Activated CD4-positive, alpha-beta T cell treated with anti-CD3 and anti-CD28 coated beads for 36 hours (primary cell): ENCODE results near the gene COL9A3. TPM values are rescaled to one million over a fixed set of nuclear protein-coding genes. Genes with fewer than 3 reads are reported as not detected.

Experiments used
- ATAC-seq: fragments of 200-7000 bp; cut with Tn5 transposase; one replicate; pipeline ENCODE4 v1.10.0; 2021; ENCODE audit warnings: mild to moderate bottlenecking, moderate library complexity
- CTCF ChIA-PET: fragments of 350-600 bp; sonication (Branson Sonifier 250); formaldehyde crosslinking; loops from one replicate; lab custom pipeline; 2021; ENCODE audit warnings: antibody characterized with exemption; lab: Charles Lee
- POLR2A ChIA-PET: fragments of 350-600 bp; sonication (Branson Sonifier 250); formaldehyde crosslinking; loops from one replicate; lab custom pipeline; 2021; ENCODE audit warnings: antibody characterized with exemption, inconsistent platforms; lab: Charles Lee
- DNase-seq: peaks from one replicate; pipeline ENCODE4 v3.0.0-alpha.2; 2020
- H3K27ac Mint-ChIP-seq: one replicate; pipeline ENCODE4 v1.8.0; 2021; ENCODE audit warnings: mixed read lengths
- H3K27me3 Mint-ChIP-seq: one replicate; pipeline ENCODE4 v1.8.0; 2021; ENCODE audit warnings: mixed read lengths
- H3K36me3 Mint-ChIP-seq: one replicate; pipeline ENCODE4 v1.8.0; 2021; ENCODE audit warnings: low read depth, mixed read lengths
- H3K4me1 Mint-ChIP-seq: one replicate; pipeline ENCODE4 v1.8.0; 2021; ENCODE audit warnings: mixed read lengths
- H3K4me3 Mint-ChIP-seq: one replicate; pipeline ENCODE4 v1.8.0; 2021; ENCODE audit warnings: mild to moderate bottlenecking, moderate library complexity, mixed read lengths
- H3K9me3 Mint-ChIP-seq: one replicate; pipeline ENCODE4 v1.8.0; 2021; ENCODE audit warnings: low read depth, mixed read lengths
- intact Hi-C, 2 experiments: fragments of 100-400 bp; cut with DNase I in 1 of 2; cut with micrococcal nuclease in 1 of 2; formaldehyde crosslinking; loops; one replicate each; pipeline versions ENCODE4 v1.14.2 to v1.15.1; 2022 to 2024; cut with DNase I, micrococcal nuclease
- total RNA-seq, 2 experiments: library from RNA; stranded (reverse); gene quantifications; one replicate each; pipeline ENCODE4 v1.2.3, GENCODE V29; 2021

Gene COL9A3
- total RNA-seq, 2 experiments from 2014 or later: not detected

DNA sequence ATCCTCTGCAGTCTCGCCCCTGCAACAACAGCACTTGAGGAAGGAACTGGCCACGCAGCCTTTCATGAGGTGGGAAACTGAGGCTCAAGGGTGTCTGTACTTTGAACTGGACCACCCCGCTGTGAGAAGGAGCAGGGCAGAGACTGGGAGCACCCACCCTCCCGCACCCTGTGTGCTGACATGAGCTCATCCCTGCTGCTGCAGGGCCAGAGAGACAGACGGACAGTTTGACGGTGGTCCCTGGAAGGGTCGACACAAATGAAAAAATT lies 37.5 kb upstream of the COL9A3 start:
- Mint-ChIP-seq H3K4me3 (no peak overlapping the region), H3K27me3 (no peaks in the 10 kb centered on the region), H3K27ac (no peak overlapping the region), H3K4me1 (peaks cover 32% of the 10 kb centered on the region), H3K36me3 (no peaks in the 10 kb centered on the region), H3K9me3 (no peaks in the 10 kb centered on the region)
- no peak for ATAC-seq
- intact Hi-C loops: loop anchor here in 1 of 2 experiments (5.0 kb wide), 1 partner anchor 37 kb away; no protein-coding TSS in a partner anchor
- ChIA-PET CTCF (interaction anchor here (0.8 to 1.0 kb wide), 3 partner anchors 12 to 29 kb away, joined by 3 to 4 read pairs (median 4); no protein-coding TSS in a partner anchor), POLR2A (interaction anchor here (0.6 kb wide), 1 partner anchor 70 kb away, joined by 3 read pairs; no protein-coding TSS in a partner anchor)
- DNase-seq: no peak

- ATAC-seq (no peak), DNase-seq (no peak)
- H3K27me3 Mint-ChIP-seq: no peaks in the 10 kb centered on the region
- CTCF ChIA-PET: interaction anchor here (0.7 to 1.4 kb wide), 4 partner anchors 11 to 175 kb away, joined by 3 to 6 read pairs (median 4); no protein-coding TSS in a partner anchor
- H3K9me3 Mint-ChIP-seq: no peaks in the 10 kb centered on the region
- H3K36me3 Mint-ChIP-seq: no peaks in the 10 kb centered on the region
- H3K4me1 Mint-ChIP-seq: peaks cover 24% of the 10 kb centered on the region
- H3K27ac Mint-ChIP-seq: no peak overlapping the region
- intact Hi-C loops: no loop called here
- H3K4me3 Mint-ChIP-seq: no peak overlapping the region
- POLR2A ChIA-PET: no interaction called here
Observed at GRCh38 chr20:62780204-62780603, 36.6 kb upstream of the COL9A3 start.

- POLR2A ChIA-PET: no interaction called here
- Mint-ChIP-seq H3K4me1 (peaks cover 19% of the 10 kb centered on the region), H3K27me3 (no peaks in the 10 kb centered on the region), H3K36me3 (no peaks in the 10 kb centered on the region), H3K27ac (no peak overlapping the region), H3K4me3 (no peak overlapping the region), H3K9me3 (no peaks in the 10 kb centered on the region)
- DNase-seq (no peak), ATAC-seq (no peak)
- intact Hi-C loops: no loop called here
- CTCF ChIA-PET: interaction anchor here (0.7 to 1.4 kb wide), 2 partner anchors 11 to 175 kb away, joined by 4 to 6 read pairs; no protein-coding TSS in a partner anchor
Observed at GRCh38 chr20:62780696-62781095, 36.2 kb upstream of the COL9A3 start.

DNA sequence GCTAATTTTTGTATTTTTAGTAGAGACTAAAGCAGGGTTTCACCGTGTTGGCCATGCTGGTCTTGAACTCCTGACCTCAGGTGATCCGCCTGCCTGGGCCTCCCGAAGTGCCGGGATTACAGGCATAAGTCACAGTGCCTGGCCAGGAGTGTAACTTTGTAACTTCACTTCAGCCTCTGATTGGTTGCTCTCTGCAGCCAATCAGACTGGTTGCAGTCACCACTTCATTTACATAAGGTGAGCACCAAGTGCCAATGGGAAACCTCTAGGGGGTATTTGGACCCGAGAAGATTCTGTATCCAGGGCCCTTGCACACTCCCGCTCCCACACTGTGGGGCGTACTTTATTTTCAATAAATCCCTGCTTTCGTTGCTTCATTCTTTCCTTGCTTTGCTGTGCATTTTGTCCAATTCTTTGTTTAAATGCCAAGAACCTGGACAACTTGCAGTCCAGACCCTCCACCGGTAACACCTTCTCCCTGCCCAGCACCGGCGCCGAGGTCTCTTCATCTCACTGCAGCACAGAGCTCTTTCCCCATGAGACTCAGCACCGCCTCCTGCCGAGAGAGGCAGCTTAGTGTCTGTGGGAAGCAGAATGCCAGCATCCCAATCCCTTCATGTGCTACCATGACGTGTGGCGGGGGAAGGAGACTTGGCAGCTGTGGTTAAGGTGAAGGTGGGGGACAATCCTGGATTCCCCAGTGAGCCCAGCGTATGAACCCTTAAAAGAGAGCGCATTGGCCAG lies 34.5 kb upstream of the COL9A3 start:
- CTCF ChIA-PET: interaction anchor here (0.6 to 0.7 kb wide), 2 partner anchors 9 to 407 kb away, joined by 3 to 4 read pairs; no protein-coding TSS in a partner anchor
- no peaks in the 10 kb centered on the region for H3K27me3 Mint-ChIP-seq
- H3K36me3 Mint-ChIP-seq: no peaks in the 10 kb centered on the region
- no peak overlapping the region for H3K4me3 Mint-ChIP-seq
- H3K4me1 Mint-ChIP-seq: peaks cover 6% of the 10 kb centered on the region
- H3K27ac Mint-ChIP-seq: no peak overlapping the region
- POLR2A ChIA-PET: no interaction called here
- no peaks in the 10 kb centered on the region for H3K9me3 Mint-ChIP-seq
- ATAC-seq: no peak
- intact Hi-C loops: no loop called here
- no peak for DNase-seq

GRCh38 chr20:62782893-62783278 lies 34.0 kb upstream of the COL9A3 start:
- ATAC-seq (no peak), DNase-seq (no peak)
- POLR2A ChIA-PET: no interaction called here
- Mint-ChIP-seq H3K36me3 (no peaks in the 10 kb centered on the region), H3K4me1 (peaks cover 8% of the 10 kb centered on the region), H3K27me3 (no peaks in the 10 kb centered on the region), H3K27ac (no peak overlapping the region), H3K4me3 (no peak overlapping the region), H3K9me3 (no peaks in the 10 kb centered on the region)
- intact Hi-C loops: no loop called here
- CTCF ChIA-PET: interaction anchor here (0.6 to 0.7 kb wide), 2 partner anchors 8 to 408 kb away, joined by 3 to 4 read pairs; no protein-coding TSS in a partner anchor

DNA sequence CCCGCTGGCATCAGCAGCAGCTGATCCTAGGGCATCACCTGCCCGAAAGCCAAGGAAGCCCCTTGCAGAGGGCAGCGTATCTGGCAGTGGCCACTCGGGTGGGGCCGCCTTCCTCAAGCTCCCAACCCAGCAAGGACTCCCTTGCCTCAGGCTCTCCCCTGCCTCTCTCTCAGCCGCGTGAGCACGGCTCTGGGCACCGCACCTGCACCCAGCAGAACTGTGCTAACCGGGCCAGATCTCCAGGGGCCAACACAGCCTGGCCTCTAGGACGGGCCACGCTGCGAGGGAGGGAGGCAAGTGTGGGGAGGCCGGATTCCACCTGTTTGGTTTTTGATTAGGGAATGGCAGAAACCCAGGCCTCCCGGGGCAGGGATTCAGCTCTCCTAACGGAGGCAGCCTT lies 32.4 kb upstream of the COL9A3 start:
- Mint-ChIP-seq H3K27me3 (no peaks in the 10 kb centered on the region), H3K36me3 (no peaks in the 10 kb centered on the region), H3K4me3 (no peak overlapping the region), H3K9me3 (no peaks in the 10 kb centered on the region), H3K4me1 (peaks cover 8% of the 10 kb centered on the region), H3K27ac (no peak overlapping the region)
- ATAC-seq: no peak
- ChIA-PET CTCF (interaction anchor here (0.7 to 1.4 kb wide), 2 partner anchors 24 to 95 kb away, joined by 4 to 5 read pairs; no protein-coding TSS in a partner anchor), POLR2A (no interaction called here)
- intact Hi-C loops: no loop called here
- DNase-seq: no peak

GRCh38 chr20:62785393-62785792 lies 31.5 kb upstream of the COL9A3 start:
- CTCF ChIA-PET: interaction anchor here (1.1 kb wide), 1 partner anchor 9 kb away, joined by 4 read pairs; no protein-coding TSS in a partner anchor
- intact Hi-C loops: no loop called here
- DNase-seq (no peak), ATAC-seq (no peak)
- Mint-ChIP-seq H3K36me3 (no peaks in the 10 kb centered on the region), H3K27me3 (no peaks in the 10 kb centered on the region), H3K9me3 (no peaks in the 10 kb centered on the region), H3K27ac (no peak overlapping the region), H3K4me1 (peaks cover 8% of the 10 kb centered on the region), H3K4me3 (no peak overlapping the region)
- POLR2A ChIA-PET: no interaction called here

DNA sequence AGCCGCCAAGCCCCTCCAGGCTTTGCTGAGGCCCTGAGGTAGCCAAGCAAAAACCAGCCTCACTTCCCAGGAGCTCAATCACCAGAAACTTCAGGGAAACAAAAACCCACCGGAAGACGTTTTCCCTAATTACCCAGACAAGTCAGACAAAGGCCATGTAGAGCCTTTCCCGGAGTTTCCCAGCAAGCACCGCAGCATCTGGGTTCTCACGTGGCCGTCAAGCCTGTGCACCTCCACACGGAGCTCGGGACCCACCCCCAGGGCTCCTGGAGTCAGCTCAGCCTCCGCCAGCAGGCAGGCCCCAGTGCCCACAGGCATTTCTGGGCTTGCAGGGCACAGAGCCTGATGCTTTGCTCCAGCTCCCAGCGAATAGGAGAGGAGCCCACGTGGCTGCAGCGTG lies 30.7 kb upstream of the COL9A3 start:
- no peaks in the 10 kb centered on the region for H3K36me3 Mint-ChIP-seq
- peaks cover 9% of the 10 kb centered on the region for H3K4me1 Mint-ChIP-seq
- H3K27ac Mint-ChIP-seq: no peak overlapping the region
- CTCF ChIA-PET: interaction anchor here (1.1 kb wide), 1 partner anchor 8 kb away, joined by 4 read pairs; no protein-coding TSS in a partner anchor
- DNase-seq: no peak
- H3K9me3 Mint-ChIP-seq: no peaks in the 10 kb centered on the region
- intact Hi-C loops: no loop called here
- H3K4me3 Mint-ChIP-seq: no peak overlapping the region
- no peaks in the 10 kb centered on the region for H3K27me3 Mint-ChIP-seq
- no peak for ATAC-seq
- POLR2A ChIA-PET: no interaction called here

GRCh38 chr20:62787321-62787720 lies 29.5 kb upstream of the COL9A3 start:
- Mint-ChIP-seq H3K4me3 (no peak overlapping the region), H3K4me1 (peaks cover 14% of the 10 kb centered on the region), H3K9me3 (no peaks in the 10 kb centered on the region), H3K27ac (no peak overlapping the region), H3K36me3 (no peaks in the 10 kb centered on the region), H3K27me3 (no peaks in the 10 kb centered on the region)
- no peak for DNase-seq
- POLR2A ChIA-PET: no interaction called here
- CTCF ChIA-PET: interaction anchor here (0.7 kb wide), 1 partner anchor 53 kb away, joined by 3 read pairs; no protein-coding TSS in a partner anchor
- intact Hi-C loops: no loop called here
- no peak for ATAC-seq

DNA sequence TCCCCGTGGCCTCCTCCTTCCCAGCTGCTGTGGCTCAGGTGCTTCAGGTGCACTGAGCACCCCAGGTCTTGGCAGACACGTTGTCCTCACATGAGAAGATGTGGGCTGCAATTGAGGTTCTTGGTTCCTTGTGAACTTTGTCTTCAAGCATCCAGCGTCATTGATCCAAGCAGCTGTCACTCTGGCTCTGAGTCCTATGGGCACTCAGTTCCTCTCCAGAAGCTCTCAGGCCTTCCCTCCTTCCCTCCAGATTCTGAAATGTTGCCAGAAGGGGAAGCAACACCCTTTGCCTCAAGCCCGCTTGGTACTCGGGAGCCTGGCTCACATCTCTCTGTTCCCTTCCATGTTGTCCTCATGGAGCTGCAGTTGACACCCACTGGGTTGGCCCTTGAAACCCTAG lies 29.0 kb upstream of the COL9A3 start:
- Mint-ChIP-seq H3K36me3 (no peaks in the 10 kb centered on the region), H3K9me3 (no peaks in the 10 kb centered on the region), H3K4me3 (no peak overlapping the region), H3K4me1 (peaks cover 14% of the 10 kb centered on the region), H3K27me3 (no peaks in the 10 kb centered on the region), H3K27ac (no peak overlapping the region)
- no peak for ATAC-seq
- POLR2A ChIA-PET: no interaction called here
- DNase-seq: no peak
- intact Hi-C loops: no loop called here
- CTCF ChIA-PET: interaction anchor here (0.7 to 1.1 kb wide), 4 partner anchors 53 to 126 kb away, joined by 3 to 5 read pairs (median 4); no protein-coding TSS in a partner anchor

- Mint-ChIP-seq H3K4me3 (no peak overlapping the region), H3K9me3 (no peaks in the 10 kb centered on the region), H3K27ac (no peak overlapping the region), H3K27me3 (no peaks in the 10 kb centered on the region), H3K4me1 (peaks cover 19% of the 10 kb centered on the region), H3K36me3 (no peaks in the 10 kb centered on the region)
- ATAC-seq (no peak), DNase-seq (no peak)
- intact Hi-C loops: no loop called here
- POLR2A ChIA-PET: no interaction called here
- CTCF ChIA-PET: interaction anchor here (0.6 to 1.1 kb wide), 6 partner anchors 23 to 127 kb away, joined by 3 to 5 read pairs (median 4); no protein-coding TSS in a partner anchor
Observed at GRCh38 chr20:62788607-62789006, 28.2 kb upstream of the COL9A3 start.
